GM19467 (cell line): Measurements from ENCODE around the gene C12orf76.
"Not testable (repeated sequence)": the region's sequence is repeated elsewhere in the genome, so short reads cannot be mapped to it uniquely, and the experiment has no call there.

ENCODE experiments used
- ATAC-seq: cut with Tn5 transposase; IDR thresholded peaks from one replicate; pipeline ENCODE4 v1.9.1; 2021; ENCODE audit warnings: mild to moderate bottlenecking, moderate library complexity; ENCODE audit not compliant: unreplicated experiment

The C12orf76 gene

GRCh38 chr12:110023059-110023980 lies 25.0 kb downstream of the C12orf76 start:
- ATAC-seq, result no peak

DNA sequence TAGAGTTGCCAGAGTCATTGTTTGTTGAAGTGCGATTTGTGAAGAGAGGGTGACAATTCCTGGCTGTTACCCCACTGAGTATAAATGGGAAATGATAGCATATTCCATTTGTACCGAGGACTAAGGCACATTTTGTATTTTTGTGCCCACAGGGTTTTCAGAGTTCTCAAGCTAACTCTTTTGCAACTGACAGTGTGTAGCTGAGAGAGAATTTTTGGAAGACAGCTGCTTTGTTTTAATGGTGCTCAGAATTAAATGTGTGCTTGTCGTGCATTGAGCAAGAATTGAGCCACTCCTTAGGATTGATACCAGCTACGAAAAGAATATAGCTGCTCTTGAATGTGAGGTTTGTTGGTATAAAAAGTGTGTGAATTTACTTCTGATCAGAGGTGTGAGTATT lies 27.4 kb downstream of the C12orf76 start:
- ATAC-seq, result no peak

- no peak for ATAC-seq
These were observed 33.2 kb downstream of the C12orf76 start for GRCh38 chr12:110015132-110015531.

DNA sequence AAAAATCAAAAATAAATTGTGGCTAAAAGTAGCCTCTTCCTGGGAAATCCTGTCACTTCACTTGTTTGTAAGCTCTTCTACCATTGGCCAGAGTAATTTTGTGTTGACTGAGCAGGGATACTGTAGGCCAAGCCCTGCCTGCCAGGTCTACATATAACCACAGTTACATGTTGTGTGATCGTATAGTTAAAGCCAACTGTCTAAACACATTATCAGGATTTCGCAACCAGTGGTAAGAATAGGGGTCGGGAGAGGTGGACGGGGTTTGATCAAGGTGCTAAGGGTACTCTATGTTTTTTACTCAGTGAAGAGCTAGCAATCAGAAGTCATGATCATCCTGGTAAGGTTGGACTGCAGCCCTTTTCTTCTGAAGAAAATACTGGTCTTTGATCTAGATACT lies 35.7 kb downstream of the C12orf76 start:
- ATAC-seq, result no peak

DNA sequence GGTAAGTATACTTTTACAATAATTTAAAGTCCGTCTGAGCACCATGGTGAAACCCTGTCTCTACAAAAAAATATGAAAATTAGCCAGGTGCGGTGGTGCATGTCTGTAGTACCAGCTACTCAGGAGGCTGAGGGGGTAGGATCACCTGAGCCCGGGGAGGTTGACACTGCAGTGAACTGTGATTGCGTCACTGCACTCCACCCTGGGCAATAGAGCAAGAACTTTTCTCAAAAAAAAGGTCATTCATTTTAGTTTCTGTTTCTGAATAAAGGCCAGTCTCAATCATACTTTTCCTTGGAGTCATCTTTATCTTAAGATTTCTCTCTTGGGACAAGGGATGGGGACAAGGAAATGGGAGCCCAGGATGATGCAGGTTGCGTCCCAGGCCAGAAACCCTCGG lies 36.2 kb downstream of the C12orf76 start:
- ATAC-seq, result peak; percentile 53

- ATAC-seq, result peak; percentile 35
These were observed 37.2 kb downstream of the C12orf76 start for GRCh38 chr12:110010853-110011723.

GRCh38 chr12:110008681-110009398 lies 39.5 kb downstream of the C12orf76 start:
- ATAC-seq, result not testable (repeated sequence)

GRCh38 chr12:110007881-110008280 lies 40.4 kb downstream of the C12orf76 start:
- no peak for ATAC-seq

GRCh38 chr12:110006115-110006514 lies 42.2 kb downstream of the C12orf76 start:
- no peak for ATAC-seq

GRCh38 chr12:110005319-110005973 lies 42.9 kb downstream of the C12orf76 start:
- peak; percentile 55 for ATAC-seq

DNA sequence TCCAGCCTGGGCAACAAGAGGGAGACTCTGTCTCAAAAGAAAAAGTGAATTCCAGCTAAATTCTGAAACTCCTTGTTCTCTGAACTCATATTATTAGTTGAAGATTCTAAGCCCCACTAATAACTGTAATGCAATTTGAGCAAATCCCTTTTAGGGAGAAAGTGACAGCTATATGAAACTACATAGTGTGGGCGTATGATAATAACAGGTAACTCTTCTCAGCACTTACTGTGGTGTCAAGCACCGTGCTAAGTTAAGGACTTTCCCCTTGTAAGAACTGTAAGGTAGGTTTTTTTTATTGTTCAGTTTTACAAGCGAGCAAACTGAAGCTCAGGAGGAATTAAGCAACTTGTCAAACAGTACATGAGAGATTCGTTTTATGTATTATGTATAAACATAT lies 43.7 kb downstream of the C12orf76 start:
- ATAC-seq, result no peak

DNA sequence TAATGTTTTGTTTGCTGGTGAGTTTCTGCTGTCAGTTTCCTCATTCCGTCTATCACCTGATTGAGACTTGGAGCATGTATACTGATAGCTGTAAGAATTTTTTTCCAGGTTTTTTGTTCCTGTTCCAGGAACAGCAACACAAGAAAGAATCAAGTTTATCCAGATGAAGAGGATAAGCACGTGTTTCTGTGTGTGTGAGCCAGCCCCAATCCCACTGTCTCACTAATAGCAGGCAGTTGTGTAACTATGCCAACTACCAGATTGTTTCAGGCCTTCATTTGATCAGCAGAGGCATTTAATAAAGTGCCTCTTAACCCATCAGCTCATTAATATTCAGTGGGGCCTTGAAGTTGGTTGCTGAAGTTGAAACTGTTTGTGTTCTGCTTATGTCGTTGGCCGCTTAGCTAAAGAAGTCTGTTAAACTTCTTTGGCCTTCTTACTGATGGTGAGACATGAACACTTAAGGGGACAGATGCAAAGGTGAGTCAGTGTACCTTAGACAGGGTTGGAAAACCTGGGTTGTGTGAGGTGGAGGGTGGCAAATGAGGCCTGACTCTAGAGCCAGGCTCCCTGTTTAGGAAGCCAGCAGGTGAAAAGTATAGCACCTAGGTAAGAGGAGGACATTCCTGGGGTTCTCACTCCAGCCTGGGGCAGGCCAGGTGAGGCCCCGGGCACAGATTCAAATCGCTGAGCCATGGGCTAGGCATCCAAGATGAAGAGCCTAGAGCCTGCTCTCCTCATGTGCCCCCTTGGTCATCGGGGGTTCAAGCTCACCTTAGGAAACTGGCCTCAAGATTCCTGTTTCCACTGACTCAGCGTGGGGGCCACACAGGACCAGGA lies 45.4 kb downstream of the C12orf76 start:
- no peak for ATAC-seq

DNA sequence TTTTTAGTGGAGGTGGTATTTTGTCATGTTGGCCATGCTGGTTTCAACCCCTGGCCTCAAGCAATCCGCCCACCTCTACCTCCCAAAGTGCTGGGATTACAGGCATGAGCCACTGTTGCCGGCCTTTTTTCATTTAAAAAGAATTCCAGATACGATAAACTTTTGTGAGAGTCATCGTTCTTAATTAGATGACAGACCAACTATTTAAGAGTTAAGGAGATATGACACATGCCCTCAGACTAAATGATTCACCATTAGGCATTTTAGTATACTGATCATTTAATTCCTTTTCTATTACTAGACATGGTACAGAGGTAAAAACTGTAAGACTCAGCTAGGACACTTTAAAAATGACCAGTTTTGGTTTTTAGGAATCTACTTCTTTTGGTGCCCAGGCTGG lies 46.7 kb downstream of the C12orf76 start:
- ATAC-seq, result no peak

GRCh38 chr12:109999983-110000505 lies 48.3 kb downstream of the C12orf76 start:
- no peak for ATAC-seq

GRCh38 chr12:109999649-109999971 lies 48.7 kb downstream of the C12orf76 start:
- ATAC-seq, result no peak

- peak; percentile 50 for ATAC-seq
These were observed 49.2 kb downstream of the C12orf76 start, which contains the start of gene ANKRD13A for GRCh38 chr12:109998904-109999648. Gene ANKRD13A, plus strand, starts transcription at chr12:109999430. Its CDS starts 259 bp downstream, at chr12:109999689.

DNA sequence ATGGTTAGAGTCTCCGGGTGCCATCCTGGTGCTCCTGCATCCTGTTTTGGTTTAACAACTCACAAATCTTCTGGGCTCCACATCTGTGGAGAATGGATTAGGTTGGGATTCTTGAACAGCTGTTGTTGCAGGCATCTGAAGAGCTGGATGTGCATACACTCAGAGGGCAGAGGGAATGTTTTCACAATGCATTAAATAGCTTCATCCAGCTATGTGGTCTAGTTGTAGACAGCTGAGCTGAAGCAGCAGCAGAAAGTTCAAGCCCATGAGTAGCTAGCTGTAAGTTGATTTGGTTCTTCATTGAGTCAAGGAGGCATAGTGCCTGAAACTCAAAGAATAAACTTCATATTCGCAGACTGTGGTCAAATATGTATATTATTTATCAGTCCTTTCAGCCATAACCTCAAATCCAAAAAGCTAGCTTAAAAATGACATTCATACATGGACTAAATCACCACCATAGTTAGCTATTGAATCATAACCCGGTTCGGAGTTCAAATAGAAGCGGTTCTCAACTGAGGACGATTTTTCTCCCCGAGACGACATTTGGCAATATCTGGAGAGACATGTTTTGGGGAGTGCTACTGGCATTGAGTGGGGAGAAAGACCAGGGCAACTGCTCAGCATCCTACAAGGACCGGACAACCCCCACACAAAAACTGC lies 50.0 kb downstream of the C12orf76 start:
- no peak for ATAC-seq

DNA sequence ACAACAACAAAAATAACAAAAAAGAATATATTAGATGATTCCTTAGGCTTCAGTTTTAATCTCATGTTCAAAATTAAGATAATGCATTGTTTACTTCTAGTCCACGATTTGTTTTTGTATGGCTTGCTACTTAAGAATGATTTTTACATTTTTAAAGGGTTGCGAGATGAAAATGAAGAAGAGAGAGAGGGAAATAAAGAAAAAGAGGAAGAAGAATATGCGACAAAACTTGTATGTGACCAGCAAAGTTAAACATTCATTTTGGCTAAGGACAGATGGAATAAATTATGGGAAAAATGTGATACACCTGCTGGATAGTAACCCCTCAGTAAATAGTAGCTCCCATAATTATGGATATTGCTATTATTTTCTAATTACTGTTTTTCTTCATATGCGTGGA lies 50.9 kb downstream of the C12orf76 start:
- no peak for ATAC-seq
